Smooth muscle cell (in vitro differentiated cells): ENCODE results near the gene ALAD. TPM values are rescaled to one million over a fixed set of nuclear protein-coding genes. Genes with fewer than 3 reads are reported as not detected.

ENCODE experiments used
- DNase-seq: peaks from one replicate; lab custom pipeline; 2025; ENCODE audit not compliant: unreplicated experiment; lab: John Stamatoyannopoulos, UW
- H2AFZ ChIP-seq: fragments of 200-600 bp; sonication (generic); 2 replicates; pipeline ENCODE4 v1.6.0; 2016; ENCODE audit warnings: antibody characterized with exemption, low read depth, mild to moderate bottlenecking
- H3F3A ChIP-seq: fragments of 200-600 bp; sonication (generic); 2 replicates; pipeline ENCODE4 v1.6.0; 2017; ENCODE audit warnings: antibody characterized with exemption, low read depth
- H3K27ac ChIP-seq: fragments of 200-600 bp; sonication (generic); 2 replicates; pipeline ENCODE4 v1.5.1; 2016; ENCODE audit warnings: low read depth, mild to moderate bottlenecking
- H3K27me3 ChIP-seq: fragments of 200-600 bp; sonication (generic); 2 replicates; pipeline ENCODE4 v1.6.1; 2016; ENCODE audit warnings: low read depth, mild to moderate bottlenecking
- H3K36me3 ChIP-seq: fragments of 200-600 bp; sonication (generic); 2 replicates; pipeline ENCODE4 v1.5.1; 2016; ENCODE audit warnings: low read depth
- H3K4me1 ChIP-seq: fragments of 200-600 bp; sonication (generic); 2 replicates; pipeline ENCODE4 v1.5.1; 2016; ENCODE audit warnings: low read depth
- H3K4me2 ChIP-seq: fragments of 200-600 bp; sonication (generic); 2 replicates; pipeline ENCODE4 v1.6.0; 2016; ENCODE audit warnings: mild to moderate bottlenecking
- H3K4me3 ChIP-seq: fragments of 200-600 bp; sonication (generic); 2 replicates; pipeline ENCODE4 v1.5.1; 2016; ENCODE audit warnings: mild to moderate bottlenecking
- H3K79me2 ChIP-seq: fragments of 200-600 bp; sonication (generic); 2 replicates; pipeline ENCODE4 v1.6.0; 2016; ENCODE audit warnings: low read depth, mild to moderate bottlenecking
- H3K9ac ChIP-seq: fragments of 200-600 bp; sonication (generic); 2 replicates; pipeline ENCODE4 v1.6.0; 2016; ENCODE audit warnings: low read depth
- H3K9me3 ChIP-seq: fragments of 200-600 bp; sonication (generic); replicated peaks from 2 replicates; pipeline ENCODE4 v1.5.1; 2016; ENCODE audit warnings: low read depth
- H4K20me1 ChIP-seq: fragments of 200-600 bp; sonication (generic); 2 replicates; pipeline ENCODE4 v1.6.0; 2016; ENCODE audit warnings: low read depth
- WGBS: methylation state at CpG from one replicate; pipeline ENCODE4 v1.1.7; 2016; ENCODE audit warnings: low lambda C conversion rate; 5-methylcytosine and 5-hydroxymethylcytosine counted together
- polyA plus RNA-seq: library from polyadenylated mRNA; unstranded; fragments of >200 nt; fragmentation: Nextera tagmentation; extraction: Ambion mirVana; gene quantifications from 2 replicates; pipeline ENCODE4 v1.2.1, GENCODE V29; 2016
- total RNA-seq: library from RNA; depleted of rRNA; stranded (reverse); fragments of >200 nt; gene quantifications from 2 replicates; pipeline ENCODE4 v1.2.3, GENCODE V29; 2014
- TF ChIP-seq, protein P1 (sequence below): fragments of 200-600 bp; sonication (generic); IDR thresholded peaks from 2 replicates; pipeline ENCODE4 v1.5.1; 2017; ENCODE audit warnings: borderline replicate concordance, mild to moderate bottlenecking, antibody characterized with exemption; ENCODE audit not compliant: insufficient read depth, poor library complexity, severe bottlenecking

The ALAD gene
- total and polyA plus RNA-seq, 2 experiments from 2014 or later, result 7.1 to 15.4 TPM

DNA sequence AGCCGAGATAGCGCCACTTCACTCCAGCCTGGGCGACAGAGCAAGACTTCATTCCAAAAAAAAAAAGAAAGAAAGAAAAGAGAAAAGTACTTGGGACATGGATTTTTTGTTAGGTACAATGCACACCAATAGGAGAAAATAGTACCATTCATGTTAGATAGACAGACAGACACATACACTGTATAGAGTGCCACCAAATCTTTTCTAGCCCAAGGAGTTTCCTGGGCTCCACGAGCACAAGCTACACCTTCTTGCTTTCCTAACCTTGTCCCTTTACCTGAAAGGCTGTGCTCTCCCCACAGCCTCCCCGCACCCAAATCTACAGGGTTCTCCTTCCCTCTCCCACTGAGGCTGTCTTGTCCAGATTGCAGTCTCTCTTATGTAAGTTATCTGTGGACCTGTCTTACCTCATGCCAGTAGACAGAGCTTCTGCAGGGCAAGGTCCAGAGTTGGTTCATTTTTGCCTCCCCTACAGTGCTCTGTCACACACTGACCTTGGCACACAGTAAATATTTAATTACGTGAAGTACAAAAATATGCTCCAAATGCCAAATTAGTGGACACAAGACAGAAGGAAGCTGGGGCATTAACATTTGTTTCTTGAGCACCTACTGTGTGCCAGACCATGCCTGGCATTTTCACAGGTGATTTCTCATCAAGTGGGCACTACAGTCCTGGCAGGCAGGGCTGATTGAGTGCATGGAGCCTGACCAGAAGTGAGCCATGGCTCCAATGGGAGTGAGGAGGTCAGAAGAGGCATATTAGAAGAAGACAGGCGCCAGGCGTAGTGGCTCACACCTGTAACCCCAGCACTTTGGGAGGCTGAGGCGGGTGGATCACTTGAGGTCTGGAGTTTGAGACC, 5.9 kb downstream of the ALAD start:
- TF ChIP-seq, protein P1, sequence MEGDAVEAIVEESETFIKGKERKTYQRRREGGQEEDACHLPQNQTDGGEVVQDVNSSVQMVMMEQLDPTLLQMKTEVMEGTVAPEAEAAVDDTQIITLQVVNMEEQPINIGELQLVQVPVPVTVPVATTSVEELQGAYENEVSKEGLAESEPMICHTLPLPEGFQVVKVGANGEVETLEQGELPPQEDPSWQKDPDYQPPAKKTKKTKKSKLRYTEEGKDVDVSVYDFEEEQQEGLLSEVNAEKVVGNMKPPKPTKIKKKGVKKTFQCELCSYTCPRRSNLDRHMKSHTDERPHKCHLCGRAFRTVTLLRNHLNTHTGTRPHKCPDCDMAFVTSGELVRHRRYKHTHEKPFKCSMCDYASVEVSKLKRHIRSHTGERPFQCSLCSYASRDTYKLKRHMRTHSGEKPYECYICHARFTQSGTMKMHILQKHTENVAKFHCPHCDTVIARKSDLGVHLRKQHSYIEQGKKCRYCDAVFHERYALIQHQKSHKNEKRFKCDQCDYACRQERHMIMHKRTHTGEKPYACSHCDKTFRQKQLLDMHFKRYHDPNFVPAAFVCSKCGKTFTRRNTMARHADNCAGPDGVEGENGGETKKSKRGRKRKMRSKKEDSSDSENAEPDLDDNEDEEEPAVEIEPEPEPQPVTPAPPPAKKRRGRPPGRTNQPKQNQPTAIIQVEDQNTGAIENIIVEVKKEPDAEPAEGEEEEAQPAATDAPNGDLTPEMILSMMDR, result no peak

DNA sequence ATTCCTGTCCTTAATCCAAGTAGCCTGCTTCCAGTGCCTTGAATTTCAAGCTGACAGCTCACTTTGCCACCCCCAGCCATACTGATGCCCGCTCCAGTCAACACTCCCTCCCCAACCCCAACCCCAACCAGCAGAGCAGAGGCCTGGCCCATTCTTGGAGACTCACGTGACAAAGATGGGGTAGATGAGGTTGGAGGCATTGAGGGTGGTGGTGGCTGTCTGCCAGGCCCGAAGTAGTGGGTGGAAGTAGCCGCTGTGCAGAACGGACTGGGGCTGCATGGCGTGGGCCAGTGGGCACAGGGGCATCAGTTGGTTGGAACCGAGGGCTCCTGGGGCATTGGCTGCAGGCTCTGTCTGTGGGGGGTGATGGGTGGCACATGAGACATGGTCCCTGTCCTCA, 7.8 kb downstream of the ALAD start:
- no peaks in the 10 kb centered on the region for H3K9me3 ChIP-seq
- no peak overlapping the region for H3K27ac ChIP-seq
- WGBS, result 98% methylated on average over 7 of the region's 7 CpGs
- peaks cover 6% of the 10 kb centered on the region for H3K4me1 ChIP-seq
- TF ChIP-seq, protein P1, result no peak
- no peaks in the 10 kb centered on the region for H3K36me3 ChIP-seq
- H4K20me1 ChIP-seq, result peaks cover 19% of the 10 kb centered on the region
- no peak overlapping the region for H3K4me3 ChIP-seq
- no peak overlapping the region for H3K9ac ChIP-seq
- no peaks in the 10 kb centered on the region for H3F3A ChIP-seq
- peaks cover 5% of the 10 kb centered on the region for H3K79me2 ChIP-seq
- no peak overlapping the region for H2AFZ ChIP-seq
- no peak for DNase-seq
- no peaks in the 10 kb centered on the region for H3K27me3 ChIP-seq
- H3K4me2 ChIP-seq, result no peak overlapping the region

More for the DNA sequence above, 5.9 kb downstream of the ALAD start:
- no peaks in the 10 kb centered on the region for H3K27me3 ChIP-seq
- peaks cover 9% of the 10 kb centered on the region for H3K79me2 ChIP-seq
- 98% methylated on average over 9 of the region's 9 CpGs for WGBS
- peaks cover 5% of the 10 kb centered on the region for H3F3A ChIP-seq
- H3K4me2 ChIP-seq, result no peak overlapping the region
- H2AFZ ChIP-seq, result no peak overlapping the region
- peaks cover 30% of the 10 kb centered on the region for H4K20me1 ChIP-seq
- no peak for DNase-seq
- no peak overlapping the region for H3K4me3 ChIP-seq
- no peaks in the 10 kb centered on the region for H3K36me3 ChIP-seq
- H3K27ac ChIP-seq, result no peak overlapping the region
- H3K9me3 ChIP-seq, result no peaks in the 10 kb centered on the region
- H3K9ac ChIP-seq, result no peak overlapping the region
- H3K4me1 ChIP-seq, result peaks cover 17% of the 10 kb centered on the region

DNA sequence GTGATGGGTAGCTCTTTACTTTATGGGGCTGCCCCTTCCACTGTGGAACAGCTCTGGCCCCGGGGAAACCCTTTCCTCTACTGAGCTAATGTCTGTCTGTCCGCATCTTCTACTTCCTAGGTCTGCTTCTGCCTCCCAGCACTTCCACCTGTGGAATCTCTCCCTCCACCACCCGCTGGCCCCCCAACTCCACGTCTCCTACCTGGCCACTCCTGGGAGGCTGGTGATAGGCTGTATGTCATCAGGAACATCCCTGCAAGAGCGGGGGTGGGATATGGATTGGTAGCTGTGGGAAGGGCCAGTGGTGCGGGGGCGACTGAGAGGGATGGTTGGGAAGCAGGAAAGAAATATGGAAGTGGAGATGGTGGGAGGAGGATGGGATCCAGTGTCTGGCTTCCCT, 9.2 kb downstream of the ALAD start:
- WGBS, result 96% methylated on average over 7 of the region's 7 CpGs
- H2AFZ ChIP-seq, result no peak overlapping the region
- H3K4me1 ChIP-seq, result no peaks in the 10 kb centered on the region
- H3K27me3 ChIP-seq, result no peaks in the 10 kb centered on the region
- DNase-seq, result no peak
- H3K9me3 ChIP-seq, result no peaks in the 10 kb centered on the region
- no peak overlapping the region for H3K27ac ChIP-seq
- H3K4me3 ChIP-seq, result no peak overlapping the region
- H3K36me3 ChIP-seq, result no peaks in the 10 kb centered on the region
- no peaks in the 10 kb centered on the region for H3F3A ChIP-seq
- H3K79me2 ChIP-seq, result peaks cover 5% of the 10 kb centered on the region
- peaks cover 7% of the 10 kb centered on the region for H4K20me1 ChIP-seq
- no peak overlapping the region for H3K9ac ChIP-seq
- TF ChIP-seq, protein P1, result no peak
- no peak overlapping the region for H3K4me2 ChIP-seq
